OCI-LY3 (cell line): ENCODE data around the gene CENPE.

Experiments
- H2AFZ ChIP-seq: fragments of 200-600, 300-600 bp; shearing (Covaris generic); 2 replicates; pipeline ENCODE4 v1.6.0; 2014; ENCODE audit warnings: antibody characterized with exemption, low read depth, low read length
- H3K27ac ChIP-seq: fragments of 200-600, 300-600 bp; sonication (generic); 2 replicates; pipeline ENCODE4 v1.5.1; 2014; ENCODE audit warnings: mild to moderate bottlenecking, low read length, moderate library complexity, mixed read lengths
- H3K27me3 ChIP-seq: fragments of 200-600, 300-600 bp; sonication (generic); 2 replicates; pipeline ENCODE4 v1.6.1; 2014; ENCODE audit warnings: low read depth, low read length, mixed read lengths
- H3K36me3 ChIP-seq: fragments of 200-600, 300-600 bp; sonication (generic); replicated peaks from 2 replicates; pipeline ENCODE3; 2014; ENCODE audit warnings: low read depth, low read length, mixed read lengths
- H3K4me1 ChIP-seq: fragments of 300-600, 200-600 bp; sonication (generic); 2 replicates; pipeline ENCODE4 v1.6.1; 2014; ENCODE audit warnings: low read length, mixed read lengths
- H3K4me2 ChIP-seq: fragments of 200-600, 300-600 bp; sonication (generic); 2 replicates; pipeline ENCODE4 v1.6.1; 2014; ENCODE audit warnings: low read length, mixed read lengths
- H3K4me3 ChIP-seq: fragments of 300-600, 200-600 bp; sonication (generic); 2 replicates; pipeline ENCODE4 v1.5.1; 2014; ENCODE audit warnings: antibody characterized with exemption, mild to moderate bottlenecking, low read length, moderate library complexity
- H3K79me2 ChIP-seq: fragments of 300-600, 200-600 bp; shearing (Covaris generic); 2 replicates; pipeline ENCODE4 v1.6.1; 2014; ENCODE audit warnings: mild to moderate bottlenecking, low read length, mixed read lengths
- H3K9ac ChIP-seq: fragments of 300-600, 200-600 bp; shearing (Covaris generic); 2 replicates; pipeline ENCODE4 v1.6.0; 2014; ENCODE audit warnings: mild to moderate bottlenecking, low read length, moderate library complexity
- H3K9me3 ChIP-seq: fragments of 200-600, 300-600 bp; shearing (Covaris generic); 2 replicates; pipeline ENCODE4 v1.6.1; 2014; ENCODE audit warnings: low read length, mixed read lengths; ENCODE audit not compliant: insufficient read depth
- H4K20me1 ChIP-seq: fragments of 200-600, 300-600 bp; sonication (generic); 2 replicates; pipeline ENCODE4 v1.6.1; 2016; ENCODE audit warnings: low read length, mixed read lengths; ENCODE audit not compliant: insufficient read depth
- EZH2phosphoT487 ChIP-seq: fragments of 200-600 bp; shearing (Covaris generic); IDR thresholded peaks from 2 replicates; pipeline ENCODE4 v1.6.1; 2018; ENCODE audit warnings: antibody characterized with exemption, mixed run types, low read depth
- TF ChIP-seq, protein P1 (sequence below): fragments of 200-600, 300-600 bp; sonication (generic); IDR thresholded peaks from 2 replicates; pipeline ENCODE4 v1.5.1; 2014; ENCODE audit warnings: antibody characterized with exemption, low read length, low read depth

The CENPE gene

DNA sequence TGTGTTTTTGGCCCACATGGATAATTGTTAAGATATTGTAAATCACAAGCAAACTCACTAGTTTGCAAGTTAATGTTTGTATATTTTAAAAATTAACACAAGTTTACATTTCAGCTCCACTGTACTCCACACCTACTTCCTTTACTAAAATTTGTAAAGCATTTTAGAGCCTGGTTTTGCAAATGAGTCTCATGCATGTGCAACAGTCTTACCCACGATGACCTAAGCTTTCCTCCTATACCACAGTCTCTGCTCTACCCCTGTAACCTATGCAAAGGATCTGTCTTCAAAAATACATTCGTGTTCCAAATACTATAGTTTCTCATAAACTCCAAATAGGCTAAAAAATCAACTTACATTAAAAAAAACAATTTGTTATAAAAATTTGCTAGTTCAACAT lies 108.7 kb downstream of the CENPE start:
- Histone ChIP-seq H3K4me1 (peaks cover 16% of the 10 kb centered on the region), H3K36me3 (no peaks in the 10 kb centered on the region), H4K20me1 (no peaks in the 10 kb centered on the region), H3K9me3 (no peaks in the 10 kb centered on the region), H3K4me2 (no peak overlapping the region), H3K27ac (no peak overlapping the region), H3K79me2 (no peaks in the 10 kb centered on the region), H3K9ac (no peak overlapping the region), H3K27me3 (no peaks in the 10 kb centered on the region), H2AFZ (no peak overlapping the region), H3K4me3 (no peak overlapping the region)
- TF ChIP-seq, protein P1, sequence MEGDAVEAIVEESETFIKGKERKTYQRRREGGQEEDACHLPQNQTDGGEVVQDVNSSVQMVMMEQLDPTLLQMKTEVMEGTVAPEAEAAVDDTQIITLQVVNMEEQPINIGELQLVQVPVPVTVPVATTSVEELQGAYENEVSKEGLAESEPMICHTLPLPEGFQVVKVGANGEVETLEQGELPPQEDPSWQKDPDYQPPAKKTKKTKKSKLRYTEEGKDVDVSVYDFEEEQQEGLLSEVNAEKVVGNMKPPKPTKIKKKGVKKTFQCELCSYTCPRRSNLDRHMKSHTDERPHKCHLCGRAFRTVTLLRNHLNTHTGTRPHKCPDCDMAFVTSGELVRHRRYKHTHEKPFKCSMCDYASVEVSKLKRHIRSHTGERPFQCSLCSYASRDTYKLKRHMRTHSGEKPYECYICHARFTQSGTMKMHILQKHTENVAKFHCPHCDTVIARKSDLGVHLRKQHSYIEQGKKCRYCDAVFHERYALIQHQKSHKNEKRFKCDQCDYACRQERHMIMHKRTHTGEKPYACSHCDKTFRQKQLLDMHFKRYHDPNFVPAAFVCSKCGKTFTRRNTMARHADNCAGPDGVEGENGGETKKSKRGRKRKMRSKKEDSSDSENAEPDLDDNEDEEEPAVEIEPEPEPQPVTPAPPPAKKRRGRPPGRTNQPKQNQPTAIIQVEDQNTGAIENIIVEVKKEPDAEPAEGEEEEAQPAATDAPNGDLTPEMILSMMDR, result no peak
- no peak for TF ChIP-seq EZH2phosphoT487

DNA sequence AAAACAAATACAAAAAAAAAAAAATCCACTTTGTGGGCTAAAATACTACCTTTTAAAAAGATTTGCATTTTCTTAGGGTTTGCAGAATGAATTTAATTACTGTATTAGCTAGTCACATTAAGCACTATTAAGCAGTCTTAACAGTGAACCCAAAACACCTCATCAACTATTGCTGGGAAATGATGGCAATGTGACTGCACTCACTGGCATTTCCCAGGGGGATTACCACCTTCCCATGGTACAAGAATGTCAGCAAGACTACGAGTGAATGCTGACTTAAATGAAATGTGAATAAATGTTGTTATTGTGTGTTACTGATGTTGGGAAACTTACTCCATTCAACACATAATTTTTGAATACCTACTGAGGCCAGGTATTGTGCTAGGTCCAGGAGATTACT lies 111.6 kb downstream of the CENPE start:
- H3K27ac ChIP-seq, result no peak overlapping the region
- H3K27me3 ChIP-seq, result no peaks in the 10 kb centered on the region
- H2AFZ ChIP-seq, result no peak overlapping the region
- no peak for TF ChIP-seq EZH2phosphoT487
- TF ChIP-seq, protein P1, result no peak
- no peaks in the 10 kb centered on the region for H3K36me3 ChIP-seq
- peaks cover 4% of the 10 kb centered on the region for H3K4me1 ChIP-seq
- H4K20me1 ChIP-seq, result no peaks in the 10 kb centered on the region
- no peaks in the 10 kb centered on the region for H3K79me2 ChIP-seq
- H3K4me2 ChIP-seq, result no peak overlapping the region
- H3K9me3 ChIP-seq, result no peaks in the 10 kb centered on the region
- no peak overlapping the region for H3K9ac ChIP-seq
- H3K4me3 ChIP-seq, result no peak overlapping the region

DNA sequence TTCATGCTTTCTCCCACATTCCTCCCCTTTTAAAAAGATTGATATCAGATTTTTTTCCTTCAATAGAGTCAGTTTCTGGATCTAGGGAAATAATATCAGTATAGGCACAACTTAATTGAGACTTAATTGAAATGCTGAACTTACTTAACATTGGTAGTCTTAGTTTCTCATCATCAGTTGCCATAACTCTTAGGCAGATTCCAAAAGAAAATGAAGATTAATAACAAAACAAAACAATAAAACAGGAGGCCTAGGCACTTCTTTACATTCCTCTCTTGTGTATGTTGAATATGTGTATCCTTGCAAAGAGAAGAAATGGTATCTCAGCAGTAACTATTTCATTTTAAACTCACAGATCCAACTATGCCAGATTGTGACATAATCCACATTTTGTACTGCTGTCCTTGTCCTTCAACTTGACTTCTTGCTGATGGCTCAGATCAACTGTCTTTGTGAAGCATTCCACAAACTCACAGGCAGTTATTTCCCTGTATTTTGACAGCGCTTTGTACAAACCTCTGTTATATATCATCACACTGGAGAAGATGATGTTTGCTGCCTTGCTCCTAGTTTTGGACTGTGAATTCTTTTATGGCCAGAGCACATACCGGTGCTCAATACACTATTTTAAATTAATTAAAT lies 112.5 kb downstream of the CENPE start:
- no peak overlapping the region for H3K4me3 ChIP-seq
- no peak overlapping the region for H2AFZ ChIP-seq
- no peaks in the 10 kb centered on the region for H3K27me3 ChIP-seq
- no peaks in the 10 kb centered on the region for H4K20me1 ChIP-seq
- H3K4me2 ChIP-seq, result no peak overlapping the region
- no peak overlapping the region for H3K9ac ChIP-seq
- H3K79me2 ChIP-seq, result no peaks in the 10 kb centered on the region
- H3K36me3 ChIP-seq, result no peaks in the 10 kb centered on the region
- no peaks in the 10 kb centered on the region for H3K9me3 ChIP-seq
- H3K27ac ChIP-seq, result no peak overlapping the region
- peaks cover 2% of the 10 kb centered on the region for H3K4me1 ChIP-seq
- TF ChIP-seq, protein P1, result no peak
- no peak for TF ChIP-seq EZH2phosphoT487

DNA sequence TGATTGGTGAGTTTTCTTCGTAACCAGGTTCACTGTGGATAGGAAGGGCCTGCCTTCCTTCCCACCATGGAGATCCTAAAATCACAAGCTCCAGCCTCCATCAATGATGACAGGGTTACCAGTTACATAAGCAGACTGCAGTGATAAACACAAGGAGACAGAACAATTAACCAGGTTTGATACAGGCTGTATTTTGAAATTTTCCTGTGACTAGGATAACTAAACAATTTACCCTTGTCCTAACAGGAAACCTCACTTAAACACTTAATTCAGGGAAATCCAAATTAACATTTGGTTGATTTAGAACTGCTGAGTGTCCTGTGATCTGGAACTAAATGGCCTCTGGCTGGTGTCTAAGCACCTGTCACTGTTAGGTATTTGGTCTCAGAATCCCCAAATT lies 118.5 kb downstream of the CENPE start:
- H3K4me2 ChIP-seq, result no peak overlapping the region
- no peak for TF ChIP-seq EZH2phosphoT487
- TF ChIP-seq, protein P1, result no peak
- H3K27ac ChIP-seq, result no peak overlapping the region
- H3K4me3 ChIP-seq, result no peak overlapping the region
- no peaks in the 10 kb centered on the region for H3K27me3 ChIP-seq
- H4K20me1 ChIP-seq, result no peaks in the 10 kb centered on the region
- no peak overlapping the region for H2AFZ ChIP-seq
- H3K79me2 ChIP-seq, result peaks cover 19% of the 10 kb centered on the region
- H3K9me3 ChIP-seq, result no peaks in the 10 kb centered on the region
- H3K9ac ChIP-seq, result no peak overlapping the region
- H3K36me3 ChIP-seq, result no peaks in the 10 kb centered on the region
- H3K4me1 ChIP-seq, result peaks cover 30% of the 10 kb centered on the region
